T-helper 1 cell treated with Interleukin-12 subunit alpha and Interleukin-12 subunit beta and Interleukin-4 antibody, amounts not matched to agents 30 μg/mL and 1 μg/mL, for 36 hours (primary cell): Measurements from ENCODE around the gene IFI27L1.
A peak's percentile ranks its signal among the peaks of the same experiment; 100 is the strongest.

Experiments used
- H3K27ac Mint-ChIP-seq: one replicate; pipeline ENCODE4 v1.8.0; 2021; ENCODE audit warnings: mild to moderate bottlenecking, mixed read lengths
- H3K27me3 Mint-ChIP-seq: one replicate; pipeline ENCODE4 v1.8.0; 2021; ENCODE audit warnings: low read depth, mixed read lengths
- H3K36me3 Mint-ChIP-seq: one replicate; pipeline ENCODE4 v1.8.0; 2021; ENCODE audit warnings: low read depth, mixed read lengths
- H3K4me1 Mint-ChIP-seq: one replicate; pipeline ENCODE4 v1.8.0; 2021; ENCODE audit warnings: low read depth, mixed read lengths
- H3K4me3 Mint-ChIP-seq: one replicate; pipeline ENCODE4 v1.8.0; 2021; ENCODE audit warnings: mild to moderate bottlenecking, moderate library complexity, mixed read lengths
- H3K9me3 Mint-ChIP-seq: one replicate; pipeline ENCODE4 v1.8.0; 2021; ENCODE audit warnings: mixed read lengths

IFI27L1 gene

GRCh38 chr14:94043756-94044475 lies 37.2 kb upstream of the IFI27L1 start:
- Mint-ChIP-seq H3K27me3 (no peaks in the 10 kb centered on the region), H3K27ac (no peak overlapping the region), H3K4me1 (no peaks in the 10 kb centered on the region), H3K9me3 (no peaks in the 10 kb centered on the region), H3K4me3 (no peak overlapping the region), H3K36me3 (peaks cover 12% of the 10 kb centered on the region)

- no peaks in the 10 kb centered on the region for H3K4me1 Mint-ChIP-seq
- H3K27me3 Mint-ChIP-seq = no peaks in the 10 kb centered on the region
- no peaks in the 10 kb centered on the region for H3K9me3 Mint-ChIP-seq
- no peak overlapping the region for H3K27ac Mint-ChIP-seq
- H3K4me3 Mint-ChIP-seq = no peak overlapping the region
- H3K36me3 Mint-ChIP-seq = peaks cover 17% of the 10 kb centered on the region
Measured at GRCh38 chr14:94044476-94045091, 36.5 kb upstream of the IFI27L1 start.

- H3K36me3 Mint-ChIP-seq = peaks cover 20% of the 10 kb centered on the region
- H3K27ac Mint-ChIP-seq = peak overlapping the region; percentile 26
- no peaks in the 10 kb centered on the region for H3K4me1 Mint-ChIP-seq
- no peak overlapping the region for H3K4me3 Mint-ChIP-seq
- no peaks in the 10 kb centered on the region for H3K9me3 Mint-ChIP-seq
- H3K27me3 Mint-ChIP-seq = no peaks in the 10 kb centered on the region
Measured at GRCh38 chr14:94045101-94045500, 36.0 kb upstream of the IFI27L1 start.

- Mint-ChIP-seq H3K36me3 (peaks cover 26% of the 10 kb centered on the region), H3K27me3 (no peaks in the 10 kb centered on the region), H3K4me3 (no peak overlapping the region), H3K9me3 (no peaks in the 10 kb centered on the region), H3K4me1 (no peaks in the 10 kb centered on the region), H3K27ac (peak overlapping the region; percentile 26)
Measured at GRCh38 chr14:94045563-94046345, 35.4 kb upstream of the IFI27L1 start.

- no peak overlapping the region for H3K4me3 Mint-ChIP-seq
- H3K27ac Mint-ChIP-seq = no peak overlapping the region
- H3K27me3 Mint-ChIP-seq = no peaks in the 10 kb centered on the region
- peaks cover 3% of the 10 kb centered on the region for H3K4me1 Mint-ChIP-seq
- H3K9me3 Mint-ChIP-seq = no peaks in the 10 kb centered on the region
- peaks cover 35% of the 10 kb centered on the region for H3K36me3 Mint-ChIP-seq
Measured at GRCh38 chr14:94046696-94047250, 34.3 kb upstream of the IFI27L1 start.

- Mint-ChIP-seq H3K36me3 (peaks cover 43% of the 10 kb centered on the region), H3K9me3 (no peaks in the 10 kb centered on the region), H3K4me3 (no peak overlapping the region), H3K4me1 (peaks cover 9% of the 10 kb centered on the region), H3K27me3 (no peaks in the 10 kb centered on the region), H3K27ac (no peak overlapping the region)
Measured at GRCh38 chr14:94047581-94047980, 33.5 kb upstream of the IFI27L1 start.

GRCh38 chr14:94048691-94049624 lies 32.2 kb upstream of the IFI27L1 start:
- peaks cover 47% of the 10 kb centered on the region for H3K36me3 Mint-ChIP-seq
- H3K27ac Mint-ChIP-seq = no peak overlapping the region
- peaks cover 15% of the 10 kb centered on the region for H3K4me1 Mint-ChIP-seq
- no peaks in the 10 kb centered on the region for H3K9me3 Mint-ChIP-seq
- H3K27me3 Mint-ChIP-seq = no peaks in the 10 kb centered on the region
- no peak overlapping the region for H3K4me3 Mint-ChIP-seq

- Mint-ChIP-seq H3K9me3 (no peaks in the 10 kb centered on the region), H3K36me3 (peaks cover 54% of the 10 kb centered on the region), H3K27ac (no peak overlapping the region), H3K4me3 (no peak overlapping the region), H3K4me1 (peaks cover 22% of the 10 kb centered on the region), H3K27me3 (no peaks in the 10 kb centered on the region)
Measured at GRCh38 chr14:94049625-94050023, 31.5 kb upstream of the IFI27L1 start.

- no peak overlapping the region for H3K27ac Mint-ChIP-seq
- H3K4me1 Mint-ChIP-seq = peaks cover 29% of the 10 kb centered on the region
- peaks cover 61% of the 10 kb centered on the region for H3K36me3 Mint-ChIP-seq
- H3K4me3 Mint-ChIP-seq = no peak overlapping the region
- no peaks in the 10 kb centered on the region for H3K9me3 Mint-ChIP-seq
- no peaks in the 10 kb centered on the region for H3K27me3 Mint-ChIP-seq
Measured at GRCh38 chr14:94050231-94050880, 30.8 kb upstream of the IFI27L1 start.

GRCh38 chr14:94051115-94051514 lies 30.0 kb upstream of the IFI27L1 start:
- Mint-ChIP-seq H3K36me3 (peaks cover 65% of the 10 kb centered on the region), H3K4me3 (no peak overlapping the region), H3K27ac (peak overlapping the region; percentile 55), H3K4me1 (peaks cover 37% of the 10 kb centered on the region), H3K9me3 (no peaks in the 10 kb centered on the region), H3K27me3 (no peaks in the 10 kb centered on the region)

- Mint-ChIP-seq H3K27me3 (no peaks in the 10 kb centered on the region), H3K4me1 (peaks cover 43% of the 10 kb centered on the region), H3K36me3 (peaks cover 72% of the 10 kb centered on the region), H3K4me3 (no peak overlapping the region), H3K27ac (peak overlapping the region; percentile 68), H3K9me3 (no peaks in the 10 kb centered on the region)
Measured at GRCh38 chr14:94051779-94052178, 29.3 kb upstream of the IFI27L1 start.

GRCh38 chr14:94052199-94052598 lies 28.9 kb upstream of the IFI27L1 start:
- H3K27me3 Mint-ChIP-seq = no peaks in the 10 kb centered on the region
- H3K27ac Mint-ChIP-seq = peak overlapping the region; percentile 68
- peaks cover 74% of the 10 kb centered on the region for H3K36me3 Mint-ChIP-seq
- H3K4me1 Mint-ChIP-seq = peaks cover 48% of the 10 kb centered on the region
- no peaks in the 10 kb centered on the region for H3K9me3 Mint-ChIP-seq
- no peak overlapping the region for H3K4me3 Mint-ChIP-seq

GRCh38 chr14:94052662-94053061 lies 28.4 kb upstream of the IFI27L1 start:
- Mint-ChIP-seq H3K4me1 (peaks cover 52% of the 10 kb centered on the region), H3K27me3 (no peaks in the 10 kb centered on the region), H3K4me3 (no peak overlapping the region), H3K36me3 (peaks cover 77% of the 10 kb centered on the region), H3K9me3 (no peaks in the 10 kb centered on the region), H3K27ac (peak overlapping the region; percentile 68)
